GM19240 (cell line): ENCODE results near the gene CHST9.
"Not testable (repeated sequence)": the region's sequence is repeated elsewhere in the genome, so short reads cannot be mapped to it uniquely, and the experiment has no call there.

Experiments used
- DNase-seq: peaks from one replicate; pipeline ENCODE4 v3.0.0; 2011; ENCODE audit warnings: low spot score; ENCODE audit not compliant: insufficient read length

Gene CHST9

GRCh38 chr18:27104743-27105142, 80.4 kb downstream of the CHST9 start:
- no peak for DNase-seq

GRCh38 chr18:27094621-27095020, 90.5 kb downstream of the CHST9 start:
- no peak for DNase-seq

- not testable (repeated sequence) for DNase-seq
Measured at GRCh38 chr18:27093290-27093689, 91.8 kb downstream of the CHST9 start.

GRCh38 chr18:27081701-27082100, 103.4 kb downstream of the CHST9 start:
- DNase-seq, result no peak

GRCh38 chr18:27075828-27076227, 109.3 kb downstream of the CHST9 start:
- no peak for DNase-seq

GRCh38 chr18:27073404-27073830, 111.7 kb downstream of the CHST9 start:
- peak; percentile 3 for DNase-seq

GRCh38 chr18:27064673-27065072, 120.4 kb downstream of the CHST9 start:
- DNase-seq, result no peak

GRCh38 chr18:27062802-27063201, 122.3 kb downstream of the CHST9 start:
- no peak for DNase-seq

- DNase-seq, result no peak
Measured at GRCh38 chr18:27061488-27062095, 123.5 kb downstream of the CHST9 start.

- no peak for DNase-seq
Measured at GRCh38 chr18:27057519-27058234, 127.4 kb downstream of the CHST9 start.

GRCh38 chr18:27054926-27055325, 130.2 kb downstream of the CHST9 start:
- no peak for DNase-seq

GRCh38 chr18:27049969-27050368, 135.1 kb downstream of the CHST9 start:
- no peak for DNase-seq

GRCh38 chr18:27045342-27045741, 139.8 kb downstream of the CHST9 start:
- DNase-seq, result no peak

GRCh38 chr18:27042177-27042576, 142.9 kb downstream of the CHST9 start:
- no peak for DNase-seq

- DNase-seq, result no peak
Measured at GRCh38 chr18:27040796-27041195, 144.3 kb downstream of the CHST9 start.

GRCh38 chr18:27033722-27034121, 151.4 kb downstream of the CHST9 start:
- no peak for DNase-seq

GRCh38 chr18:27030421-27030820, 154.7 kb downstream of the CHST9 start:
- no peak for DNase-seq

GRCh38 chr18:27022477-27022876, 162.6 kb downstream of the CHST9 start:
- DNase-seq, result no peak

GRCh38 chr18:27017901-27018500, 167.1 kb downstream of the CHST9 start:
- DNase-seq, result no peak

- DNase-seq, result no peak
Measured at GRCh38 chr18:27014841-27015240, 170.3 kb downstream of the CHST9 start.

GRCh38 chr18:27010784-27011183, 174.3 kb downstream of the CHST9 start:
- no peak for DNase-seq

GRCh38 chr18:27009293-27009692, 175.8 kb downstream of the CHST9 start:
- DNase-seq, result no peak

GRCh38 chr18:27008575-27008974, 176.5 kb downstream of the CHST9 start:
- no peak for DNase-seq
